ENCODE measurements around the gene KCNK10. TPM values are rescaled to one million over a fixed set of nuclear protein-coding genes. Genes with fewer than 3 reads are reported as not detected.

KCNK10 gene
- total and polyA plus RNA-seq, 2 of the 8 experiments (the other 6 are each of a cell fraction or from before 2014, with no cell fraction given), result 0.45 to 0.63 TPM

DNA sequence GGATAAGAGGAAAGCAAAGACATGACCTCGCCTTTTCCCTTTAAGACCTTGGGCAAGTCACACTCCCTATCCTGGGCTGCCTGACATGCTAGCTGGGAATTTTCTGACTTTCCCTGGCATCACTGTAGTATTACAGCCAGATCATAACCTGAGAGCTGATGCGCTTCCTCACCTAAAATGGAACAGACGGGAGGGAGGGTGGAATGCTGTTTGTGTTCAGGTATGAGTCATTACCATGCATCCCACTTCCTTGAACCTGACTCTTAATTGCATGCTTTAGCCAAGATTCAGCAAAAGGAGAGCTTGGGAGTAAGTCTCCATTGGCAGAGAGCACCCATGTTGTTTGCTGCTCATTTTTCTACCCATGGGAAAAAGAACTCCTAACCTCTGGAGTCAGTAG, 156.5 kb downstream of the KCNK10 start:
- FAIRE-seq, result no peak
- H4K20me1 ChIP-seq (replicated peaks in 1 of 2; ENCODE audit: control insufficient read depth in 1 of 2, insufficient read depth in 2 of 2, low read length in 2 of 2), result no peaks in the 10 kb centered on the region
- TF ChIP-seq SP2 (IDR thresholded peaks at IDR 0.05; ENCODE audit: low read length), result no peak
- no peak for TF ChIP-seq USF2 (IDR thresholded peaks at IDR 0.05; ENCODE audit: low read length)
- TF ChIP-seq SAP30 (IDR thresholded peaks at IDR 0.05; ENCODE audit: insufficient read depth, insufficient replicate concordance, low read length), result no peak
- TF ChIP-seq GABPA (IDR thresholded peaks at IDR 0.05; ENCODE audit: borderline replicate concordance, insufficient read depth, low read length), result no peak
- no peak for TF ChIP-seq FOSL1 (IDR thresholded peaks at IDR 0.05; ENCODE audit: insufficient read depth, low read depth, low read length)
- TF ChIP-seq HDAC2 (IDR thresholded peaks at IDR 0.05; ENCODE audit: borderline replicate concordance in 1 of 2, low read depth in 2 of 2, low read length in 2 of 2), result no peak
- no peak for TF ChIP-seq ATF3 (IDR thresholded peaks at IDR 0.05; ENCODE audit: insufficient read depth, low read depth, low read length)
- no peak for TF ChIP-seq PHF8 (conservative IDR thresholded peaks at IDR 0.05; ENCODE audit: low read depth, low read length)
- TF ChIP-seq RFX5 (IDR thresholded peaks at IDR 0.05; ENCODE audit: borderline replicate concordance, low read depth, low read length), result no peak
- TF ChIP-seq CTBP2 (IDR thresholded peaks at IDR 0.05; ENCODE audit: borderline replicate concordance, insufficient read depth, insufficient read length, low read length), result no peak
- TF ChIP-seq POU5F1 (IDR thresholded peaks at IDR 0.05; ENCODE audit: low read depth, low read length), result no peak
- TF ChIP-seq CEBPB (IDR thresholded peaks at IDR 0.05; ENCODE audit: low read depth, low read length), result no peak

More for the DNA sequence above, 156.5 kb downstream of the KCNK10 start:
- H2AK5ac ChIP-seq (ENCODE audit: low read depth, low read length), result no peak overlapping the region
- H3K4me2 ChIP-seq (ENCODE audit: insufficient read depth in 1 of 2, low read depth in 2 of 2, low read length in 2 of 2), result no peak overlapping the region
- no peaks in the 10 kb centered on the region for H3K79me1 ChIP-seq (ENCODE audit: low read depth, low read length)
- no peak overlapping the region for H3K56ac ChIP-seq (replicated peaks; ENCODE audit: insufficient read length, low read depth, low read length)
- no peak overlapping the region for H3K4ac ChIP-seq (replicated peaks; ENCODE audit: insufficient read length, low read depth, low read length)
- H3K4me1 ChIP-seq (replicated peaks in 1 of 4; ENCODE audit: control insufficient read depth in 3 of 4, insufficient read depth in 4 of 4, low read length in 3 of 4), result no peaks in the 10 kb centered on the region
- H3K79me2 ChIP-seq (ENCODE audit: control insufficient read depth in 1 of 2, insufficient read depth in 2 of 2, low read length in 2 of 2), result no peaks in the 10 kb centered on the region
- no peak overlapping the region for H3K23ac ChIP-seq (ENCODE audit: insufficient read length)
- DNase-seq (ENCODE audit: low read depth in 1 of 2, low spot score in 2 of 2), result no peak
- H3K18ac ChIP-seq (ENCODE audit: extremely low read depth, low read length), result no peak overlapping the region
- WGBS, 2 experiments (ENCODE audit: extremely low coverage in 1 of 2, insufficient coverage in 1 of 2, insufficient read length in 1 of 2, insufficient replicate concordance in 2 of 2, low coverage in 1 of 2, low lambda C conversion rate in 2 of 2, missing lambda C conversion rate in 1 of 2), result 82% methylated on average over 3 of the region's 3 CpGs; no CpG with 5 or more reads in 1 of the 2 experiments
- no peaks in the 10 kb centered on the region for H3K36me3 ChIP-seq (ENCODE audit: control insufficient read depth in 2 of 4, insufficient read depth in 4 of 4, low read length in 3 of 4)
- H3K4me3 ChIP-seq (ENCODE audit: extremely low read depth in 1 of 4, insufficient read depth in 2 of 4, low read depth in 3 of 4, low read length in 4 of 4), result no peak overlapping the region
- POLR2A ChIA-PET (ENCODE audit: partially characterized antibody), result no interaction called here
- no peak overlapping the region for H2BK120ac ChIP-seq (replicated peaks; ENCODE audit: low read depth, low read length)
- no peak overlapping the region for H2BK15ac ChIP-seq (ENCODE audit: low read length)
- H2BK5ac ChIP-seq (ENCODE audit: low read depth, low read length), result no peak overlapping the region
- CTCF ChIA-PET (ENCODE audit: partially characterized antibody), result interaction anchor here (0.6 to 1.2 kb wide), 7 partner anchors 10 to 569 kb away, joined by 3 to 4 read pairs (median 3); no protein-coding TSS in a partner anchor
- H4K5ac ChIP-seq (ENCODE audit: insufficient read length, low read depth, low read length), result no peak overlapping the region
- no peak overlapping the region for H3K27ac ChIP-seq (ENCODE audit: low read depth, low read length)
- H3K9ac ChIP-seq (replicated peaks in 1 of 4; ENCODE audit: extremely low read depth in 1 of 4, low read depth in 3 of 4, low read length in 3 of 4), result no peak overlapping the region
- H2AFZ ChIP-seq (ENCODE audit: low read length), result peak overlapping the region; percentile 34; the same call in 1 of the 2 replicates
- H3K9me3 ChIP-seq (ENCODE audit: insufficient read depth in 2 of 2, low read depth in 1 of 2, low read length in 1 of 2), result no peaks in the 10 kb centered on the region
- H3K14ac ChIP-seq (ENCODE audit: insufficient read length), result no peak overlapping the region
- no peak overlapping the region for H4K91ac ChIP-seq (replicated peaks; ENCODE audit: insufficient read length, low read length)
- no peak overlapping the region for H2BK20ac ChIP-seq (ENCODE audit: low read length)
- H3K27me3 ChIP-seq (replicated peaks in 1 of 4; ENCODE audit: control insufficient read depth in 3 of 4, extremely low read depth in 1 of 4, insufficient read depth in 3 of 4, low read length in 3 of 4), result no peaks in the 10 kb centered on the region
- H3K23me2 ChIP-seq (ENCODE audit: low read depth, low read length), result no peaks in the 10 kb centered on the region
- no peak overlapping the region for H2BK12ac ChIP-seq (ENCODE audit: low read depth, low read length)
- no peak overlapping the region for H4K8ac ChIP-seq (ENCODE audit: extremely low read depth, insufficient read depth, low read length)

Measured in H1 (cell line).